A549 (cell line): Measurements from ENCODE around the gene GRIK4.

ENCODE experiments used
- BHLHE40 ChIP-seq: IDR thresholded peaks from 2 replicates; pipeline ENCODE4 v1.6.1; 2012; ENCODE audit warnings: low read depth, low read length, inconsistent platforms
- CBX2 ChIP-seq: fragments of 200-600 bp; sonication (generic); IDR thresholded peaks from 2 replicates; pipeline ENCODE4 v1.6.1; 2016; ENCODE audit warnings: low read depth, mild to moderate bottlenecking, borderline replicate concordance
- CBX8 ChIP-seq: fragments of 200-600 bp; sonication (generic); IDR thresholded peaks from 2 replicates; pipeline ENCODE4 v1.6.1; 2016
- CHD4 ChIP-seq: fragments of 200-600 bp; sonication (generic); IDR thresholded peaks from 2 replicates; pipeline ENCODE4 v1.6.1; 2016; ENCODE audit warnings: antibody characterized with exemption, mild to moderate bottlenecking, borderline replicate concordance
- CTCF ChIP-seq: fragments of >200 bp; sonication (Bioruptor Twin); formaldehyde crosslinking; IDR thresholded peaks from 3 replicates; pipeline ENCODE4 v1.5.1; 2016
- EHMT2 ChIP-seq: fragments of 200-600 bp; sonication (generic); IDR thresholded peaks from 2 replicates; pipeline ENCODE4 v1.6.1; 2016; ENCODE audit warnings: antibody characterized with exemption, low read depth, mild to moderate bottlenecking, moderate library complexity
- MAFK ChIP-seq: fragments of 450-650 bp; IDR thresholded peaks from 2 replicates; pipeline ENCODE4 v1.6.1; 2014; ENCODE audit not compliant: partially characterized antibody
- MAX ChIP-seq: IDR thresholded peaks from 2 replicates; pipeline ENCODE4 v1.6.1; 2012
- MYC ChIP-seq: IDR thresholded peaks from 2 replicates; pipeline ENCODE4 v1.6.1; 2012; ENCODE audit warnings: mild to moderate bottlenecking, inconsistent platforms, low read length, improper control_type of control experiment, borderline replicate concordance
- POLR2A ChIP-seq: IDR thresholded peaks from 2 replicates; pipeline ENCODE4 v1.6.1; 2012; ENCODE audit warnings: mild to moderate bottlenecking, low read length
- POLR2AphosphoS2 ChIP-seq: conservative IDR thresholded peaks from 2 replicates; pipeline ENCODE4 v1.6.1; 2012; ENCODE audit warnings: low read length, improper control_type of control experiment, inconsistent platforms
- RFX5 ChIP-seq: fragments of 450-650 bp; IDR thresholded peaks from 2 replicates; pipeline ENCODE4 v1.7.1; 2014; ENCODE audit warnings: antibody characterized with exemption, mild to moderate bottlenecking, moderate library complexity
- RNF2 ChIP-seq: fragments of 200-600 bp; sonication (generic); IDR thresholded peaks from 2 replicates; pipeline ENCODE4 v1.6.1; 2016; ENCODE audit warnings: low read depth, mild to moderate bottlenecking, antibody characterized with exemption, moderate library complexity, borderline replicate concordance

GRCh38 chr11:120786206-120786735 is 274.7 kb downstream of the GRIK4 start:
- no peak for TF ChIP-seq CTCF
- TF ChIP-seq RNF2: no peak
- TF ChIP-seq POLR2A: no peak
- no peak for TF ChIP-seq RFX5
- TF ChIP-seq MAFK: no peak
- no peak for TF ChIP-seq BHLHE40
- TF ChIP-seq EHMT2: no peak
- no peak for TF ChIP-seq MAX
- no peak for TF ChIP-seq POLR2AphosphoS2
- no peak for TF ChIP-seq CHD4
- TF ChIP-seq MYC: no peak
- no peak for TF ChIP-seq CBX2
- TF ChIP-seq CBX8: no peak
